Measurements from ENCODE around the gene BMPR1A. TPM values are rescaled to one million over a fixed set of nuclear protein-coding genes. Genes with fewer than 3 reads are reported as not detected.

The BMPR1A gene
- polyA plus RNA-seq, 1 donor, result 84.9 TPM

GRCh38 chr10:86799188-86799845 lies 42.9 kb downstream of the BMPR1A start:
- no peak for DNase-seq

- DNase-seq, result no peak
Observed at GRCh38 chr10:86801995-86802394, 45.6 kb downstream of the BMPR1A start.

GRCh38 chr10:86802473-86803108 lies 46.2 kb downstream of the BMPR1A start:
- DNase-seq, result no peak

- DNase-seq, result no peak
Observed at GRCh38 chr10:86803156-86803555, 46.7 kb downstream of the BMPR1A start.

- DNase-seq, result no peak
Observed at GRCh38 chr10:86804805-86805204, 48.4 kb downstream of the BMPR1A start.

GRCh38 chr10:86813101-86813500 lies 56.7 kb downstream of the BMPR1A start:
- DNase-seq, result no peak

GRCh38 chr10:86813982-86814381 lies 57.6 kb downstream of the BMPR1A start:
- DNase-seq, result no peak

GRCh38 chr10:86815035-86815617 lies 58.7 kb downstream of the BMPR1A start:
- DNase-seq, result no peak

GRCh38 chr10:86815640-86816039 lies 59.2 kb downstream of the BMPR1A start:
- no peak for DNase-seq

GRCh38 chr10:86817246-86817645 lies 60.8 kb downstream of the BMPR1A start:
- DNase-seq, result no peak

GRCh38 chr10:86819567-86819966 lies 63.1 kb downstream of the BMPR1A start:
- DNase-seq, result no peak

- DNase-seq, result no peak
Observed at GRCh38 chr10:86820509-86820908, 64.1 kb downstream of the BMPR1A start.

GRCh38 chr10:86821388-86821999 lies 65.1 kb downstream of the BMPR1A start:
- no peak for DNase-seq

- DNase-seq, result no peak
Observed at GRCh38 chr10:86823565-86823964, 67.1 kb downstream of the BMPR1A start.

- DNase-seq, result no peak
Observed at GRCh38 chr10:86824151-86824550, 67.7 kb downstream of the BMPR1A start.

GRCh38 chr10:86825366-86825765 lies 68.9 kb downstream of the BMPR1A start:
- DNase-seq, result no peak

GRCh38 chr10:86827639-86828038 lies 71.2 kb downstream of the BMPR1A start:
- no peak for DNase-seq

GRCh38 chr10:86828145-86828544 lies 71.7 kb downstream of the BMPR1A start:
- no peak for DNase-seq

GRCh38 chr10:86829472-86829871 lies 73.1 kb downstream of the BMPR1A start:
- DNase-seq, result no peak

- DNase-seq, result no peak
Observed at GRCh38 chr10:86830043-86830591, 73.7 kb downstream of the BMPR1A start.

GRCh38 chr10:86833969-86834368 lies 77.5 kb downstream of the BMPR1A start:
- no peak for DNase-seq

GRCh38 chr10:86836044-86836443 lies 79.6 kb downstream of the BMPR1A start:
- DNase-seq, result no peak

- DNase-seq, result peak; percentile 46
Observed at GRCh38 chr10:86837663-86838062, 81.2 kb downstream of the BMPR1A start.
